ENCODE results near the gene PRM2. TPM values are rescaled to one million over a fixed set of nuclear protein-coding genes. Genes with fewer than 3 reads are reported as not detected.

Gene PRM2
- total RNA-seq, 1 donor from 2014 or later = not detected

DNA sequence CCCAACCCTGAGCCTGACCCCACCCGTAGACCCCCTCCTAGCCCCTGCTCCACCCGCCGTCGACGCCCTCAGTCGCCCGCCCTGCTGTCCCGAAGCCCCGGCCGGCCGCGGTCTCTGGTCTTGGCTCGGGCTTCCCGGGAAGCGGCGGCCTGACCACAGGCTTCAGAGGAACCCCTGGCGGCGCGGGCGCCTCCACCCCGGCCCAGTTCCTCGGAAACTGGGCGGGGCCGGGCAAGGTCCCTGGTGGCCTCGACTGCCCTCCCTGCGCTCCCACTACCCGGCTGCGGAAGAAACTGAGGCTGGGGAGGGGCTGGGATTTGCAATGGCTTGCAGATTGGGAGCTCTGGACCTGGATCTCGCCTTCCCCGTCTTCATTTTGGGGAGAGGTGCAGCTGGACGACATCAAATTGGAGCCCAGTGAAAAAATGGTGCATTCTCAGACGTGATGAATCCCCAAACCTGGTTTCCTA is 19.6 kb downstream of the PRM2 start:
- Histone ChIP-seq H3K4me1 (peaks cover 34% of the 10 kb centered on the region), H3K4me3 (peak overlapping the region; percentile 81), H3K9me3 (no peaks in the 10 kb centered on the region), H3K36me3 (peaks cover 5% of the 10 kb centered on the region), H3K27ac (peak overlapping the region; percentile 98), H3K27me3 (no peaks in the 10 kb centered on the region)
- TF ChIP-seq, protein P1, sequence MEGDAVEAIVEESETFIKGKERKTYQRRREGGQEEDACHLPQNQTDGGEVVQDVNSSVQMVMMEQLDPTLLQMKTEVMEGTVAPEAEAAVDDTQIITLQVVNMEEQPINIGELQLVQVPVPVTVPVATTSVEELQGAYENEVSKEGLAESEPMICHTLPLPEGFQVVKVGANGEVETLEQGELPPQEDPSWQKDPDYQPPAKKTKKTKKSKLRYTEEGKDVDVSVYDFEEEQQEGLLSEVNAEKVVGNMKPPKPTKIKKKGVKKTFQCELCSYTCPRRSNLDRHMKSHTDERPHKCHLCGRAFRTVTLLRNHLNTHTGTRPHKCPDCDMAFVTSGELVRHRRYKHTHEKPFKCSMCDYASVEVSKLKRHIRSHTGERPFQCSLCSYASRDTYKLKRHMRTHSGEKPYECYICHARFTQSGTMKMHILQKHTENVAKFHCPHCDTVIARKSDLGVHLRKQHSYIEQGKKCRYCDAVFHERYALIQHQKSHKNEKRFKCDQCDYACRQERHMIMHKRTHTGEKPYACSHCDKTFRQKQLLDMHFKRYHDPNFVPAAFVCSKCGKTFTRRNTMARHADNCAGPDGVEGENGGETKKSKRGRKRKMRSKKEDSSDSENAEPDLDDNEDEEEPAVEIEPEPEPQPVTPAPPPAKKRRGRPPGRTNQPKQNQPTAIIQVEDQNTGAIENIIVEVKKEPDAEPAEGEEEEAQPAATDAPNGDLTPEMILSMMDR (IDR thresholded peaks at IDR 0.05) = no peak
- DNase-seq (no peak), ATAC-seq (peak; percentile 43)
- intact Hi-C loops (cut with DNase I) = no loop called here

DNA sequence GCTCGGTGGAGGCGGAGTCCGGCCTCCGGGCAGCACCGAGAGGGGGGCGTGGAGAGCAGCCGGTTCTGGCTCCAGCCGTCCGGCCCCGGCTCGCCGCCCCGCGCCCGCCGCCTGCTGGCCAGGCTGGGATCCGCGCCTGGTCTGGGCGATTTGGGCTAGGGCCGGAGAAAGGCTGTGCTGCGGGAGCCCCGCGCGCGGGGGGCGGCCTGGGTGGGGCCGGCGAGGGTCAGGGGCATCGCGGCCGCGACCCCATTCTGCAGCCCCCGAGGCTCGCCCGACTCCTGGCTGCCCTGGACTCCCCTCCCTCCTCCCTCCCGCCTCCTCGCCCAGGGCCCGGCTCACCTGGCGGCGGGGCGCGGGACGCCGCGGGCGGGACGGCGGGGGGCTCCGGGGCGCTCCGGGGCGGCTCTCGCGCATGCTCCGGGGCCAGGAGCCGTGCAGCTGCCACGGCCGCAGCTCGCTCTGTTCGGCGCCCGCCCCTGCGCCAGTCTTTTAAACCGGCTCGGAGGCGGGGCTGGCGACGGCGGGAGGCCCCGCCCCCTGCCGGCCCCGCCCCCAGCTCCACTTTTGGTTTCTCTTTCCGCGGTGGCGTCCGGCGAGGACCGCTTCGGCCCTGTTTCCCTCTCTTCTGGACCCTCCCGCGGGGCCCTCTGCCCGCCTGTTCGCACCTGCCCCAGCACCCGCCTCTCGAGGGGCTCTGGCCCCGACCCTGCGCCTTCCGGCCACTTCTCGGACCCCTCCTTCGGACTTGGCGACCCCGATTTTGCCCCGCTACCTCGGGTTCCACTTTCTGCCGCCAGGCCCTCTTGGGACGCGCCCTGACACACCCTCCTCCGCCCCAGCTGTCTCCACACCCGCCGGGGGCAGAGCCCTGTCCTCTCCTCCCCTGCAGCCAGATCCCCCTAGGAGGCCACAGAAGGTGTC is 20.3 kb downstream of the PRM2 start, which contains the start of gene SOCS1:
SOCS1 (minus strand) TSS at position 468 of the 924 bp plus-strand sequence. CDS start 726 bp downstream, outside the sequence.
- ATAC-seq = peak; percentile 83
- Histone ChIP-seq H3K4me1 (peaks cover 34% of the 10 kb centered on the region), H3K27me3 (no peaks in the 10 kb centered on the region), H3K9me3 (no peaks in the 10 kb centered on the region), H3K4me3 (peak within 1 kb of the TSS; percentile 81), H3K36me3 (peaks cover 5% of the 10 kb centered on the region), H3K27ac (peak within 1 kb of the TSS; percentile 98)
- DNase-seq = peak; percentile 93
- TF ChIP-seq, protein P1 (IDR thresholded peaks at IDR 0.05) = peak; percentile 83
- intact Hi-C loops (cut with DNase I) = no loop called here

DNA sequence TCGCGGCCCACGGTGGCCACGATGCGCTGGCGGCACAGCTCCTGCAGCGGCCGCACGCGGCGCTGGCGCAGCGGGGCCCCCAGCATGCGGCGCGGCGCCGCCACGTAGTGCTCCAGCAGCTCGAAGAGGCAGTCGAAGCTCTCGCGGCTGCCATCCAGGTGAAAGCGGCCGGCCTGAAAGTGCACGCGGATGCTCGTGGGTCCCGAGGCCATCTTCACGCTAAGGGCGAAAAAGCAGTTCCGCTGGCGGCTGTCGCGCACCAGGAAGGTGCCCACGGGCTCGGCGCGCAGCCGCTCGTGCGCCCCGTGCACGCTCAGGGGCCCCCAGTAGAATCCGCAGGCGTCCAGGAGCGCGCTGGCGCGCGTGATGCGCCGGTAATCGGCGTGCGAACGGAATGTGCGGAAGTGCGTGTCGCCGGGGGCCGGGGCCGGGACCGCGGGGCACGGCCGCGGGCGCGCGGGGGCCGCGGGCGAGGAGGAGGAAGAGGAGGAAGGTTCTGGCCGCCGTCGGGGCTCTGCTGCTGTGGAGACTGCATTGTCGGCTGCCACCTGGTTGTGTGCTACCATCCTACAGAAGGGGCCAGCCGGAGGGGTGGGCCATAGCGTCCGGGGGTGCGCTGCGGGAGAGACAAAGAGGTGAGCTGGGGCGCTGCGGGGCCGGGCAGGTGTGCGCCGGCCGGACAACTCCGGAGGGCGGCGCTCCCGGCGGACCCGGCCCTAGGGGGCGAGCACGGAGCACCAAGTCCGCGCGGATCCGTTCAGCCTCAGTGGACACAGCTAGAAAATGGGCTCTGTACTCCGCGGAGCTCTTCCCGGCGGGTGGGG is 21.2 kb downstream of the PRM2 start:
- DNase-seq (peak; percentile 80), ATAC-seq (peak; percentile 1)
- Histone ChIP-seq H3K36me3 (peaks cover 5% of the 10 kb centered on the region), H3K27ac (peak overlapping the region; percentile 98), H3K27me3 (no peaks in the 10 kb centered on the region), H3K4me1 (peaks cover 34% of the 10 kb centered on the region), H3K9me3 (no peaks in the 10 kb centered on the region), H3K4me3 (peak overlapping the region; percentile 81)
- TF ChIP-seq, protein P1 (IDR thresholded peaks at IDR 0.05) = no peak
- intact Hi-C loops (cut with DNase I) = loop anchor here (5.0 kb wide), 1 partner anchor 283 kb away; no protein-coding TSS in a partner anchor

DNA sequence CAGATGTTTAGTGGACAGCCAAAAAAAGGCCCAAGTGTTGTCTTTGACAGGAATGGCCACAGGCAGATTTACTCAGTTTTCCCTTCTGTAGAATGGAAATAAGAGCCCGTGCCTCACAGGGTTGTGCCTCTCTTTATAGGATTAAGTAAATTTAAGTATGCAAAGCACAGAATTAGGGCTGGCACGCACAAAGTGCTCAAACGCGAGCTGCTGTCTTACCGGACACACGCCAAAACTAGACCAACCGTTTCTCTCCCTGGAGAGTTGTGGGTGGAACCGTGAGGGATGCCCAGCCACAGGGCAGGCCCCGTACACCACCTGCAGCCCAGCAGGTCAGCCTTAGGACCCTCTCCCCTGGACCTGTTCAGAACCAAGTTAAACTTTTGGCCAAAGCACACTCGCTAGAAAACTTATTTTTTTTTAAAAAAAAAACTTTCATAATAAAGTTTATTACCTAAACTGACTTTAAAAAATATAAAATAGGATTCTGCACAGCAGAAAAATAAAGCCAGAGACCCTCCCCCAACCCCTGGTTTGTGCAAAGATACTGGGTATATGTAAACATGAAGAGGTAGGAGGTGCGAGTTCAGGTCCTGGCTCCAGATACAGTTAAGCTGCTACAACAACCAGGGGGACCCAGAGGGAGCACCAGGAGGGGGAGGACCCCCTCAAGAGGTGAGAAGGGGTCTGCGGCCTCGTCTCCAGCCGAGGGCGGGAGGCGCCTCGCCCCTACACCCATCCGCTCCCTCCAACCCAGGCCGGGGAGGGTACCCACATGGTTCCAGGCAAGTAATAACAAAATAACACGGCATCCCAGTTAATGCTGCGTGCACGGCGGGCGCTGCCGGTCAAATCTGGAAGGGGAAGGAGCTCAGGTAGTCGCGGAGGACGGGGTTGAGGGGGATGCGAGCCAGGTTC is 22.0 kb downstream of the PRM2 start:
- Histone ChIP-seq H3K27me3 (no peaks in the 10 kb centered on the region), H3K9me3 (no peaks in the 10 kb centered on the region), H3K36me3 (peaks cover 5% of the 10 kb centered on the region), H3K4me3 (peak overlapping the region; percentile 81), H3K4me1 (peaks cover 30% of the 10 kb centered on the region), H3K27ac (peak overlapping the region; percentile 98)
- intact Hi-C loops (cut with DNase I) = loop anchor here (5.0 kb wide), 1 partner anchor 282 kb away; no protein-coding TSS in a partner anchor
- no peak for DNase-seq
- ATAC-seq = no peak
- TF ChIP-seq, protein P1 (IDR thresholded peaks at IDR 0.05) = no peak
